ENCODE measurements around the gene ABCD1.

DNA sequence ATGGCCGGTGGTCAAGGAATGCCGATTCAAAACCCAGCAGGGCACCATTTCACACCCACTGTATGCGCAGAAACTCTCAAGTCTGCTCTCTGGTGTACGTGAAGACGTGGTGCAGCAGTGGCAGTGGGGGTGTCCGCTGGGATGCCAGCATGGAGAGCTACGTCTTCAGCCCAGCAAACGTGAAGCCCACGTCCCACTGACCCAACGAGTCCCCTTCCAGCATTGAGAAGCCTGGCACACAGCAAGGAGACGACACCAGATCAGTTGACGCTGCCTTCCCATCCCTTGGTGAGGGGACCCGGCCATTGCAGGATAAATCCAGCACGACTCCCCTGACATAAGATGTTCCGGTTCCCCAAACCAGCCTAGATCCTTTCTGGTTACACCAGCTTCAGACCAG lies 37.2 kb downstream of the ABCD1 start:
- TF ChIP-seq, protein P1, sequence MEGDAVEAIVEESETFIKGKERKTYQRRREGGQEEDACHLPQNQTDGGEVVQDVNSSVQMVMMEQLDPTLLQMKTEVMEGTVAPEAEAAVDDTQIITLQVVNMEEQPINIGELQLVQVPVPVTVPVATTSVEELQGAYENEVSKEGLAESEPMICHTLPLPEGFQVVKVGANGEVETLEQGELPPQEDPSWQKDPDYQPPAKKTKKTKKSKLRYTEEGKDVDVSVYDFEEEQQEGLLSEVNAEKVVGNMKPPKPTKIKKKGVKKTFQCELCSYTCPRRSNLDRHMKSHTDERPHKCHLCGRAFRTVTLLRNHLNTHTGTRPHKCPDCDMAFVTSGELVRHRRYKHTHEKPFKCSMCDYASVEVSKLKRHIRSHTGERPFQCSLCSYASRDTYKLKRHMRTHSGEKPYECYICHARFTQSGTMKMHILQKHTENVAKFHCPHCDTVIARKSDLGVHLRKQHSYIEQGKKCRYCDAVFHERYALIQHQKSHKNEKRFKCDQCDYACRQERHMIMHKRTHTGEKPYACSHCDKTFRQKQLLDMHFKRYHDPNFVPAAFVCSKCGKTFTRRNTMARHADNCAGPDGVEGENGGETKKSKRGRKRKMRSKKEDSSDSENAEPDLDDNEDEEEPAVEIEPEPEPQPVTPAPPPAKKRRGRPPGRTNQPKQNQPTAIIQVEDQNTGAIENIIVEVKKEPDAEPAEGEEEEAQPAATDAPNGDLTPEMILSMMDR (conservative IDR thresholded peaks at IDR 0.05) = no peak
- TF ChIP-seq ZFX (IDR thresholded peaks at IDR 0.05) = no peak
